Right atrium auricular region (tissue), 2 donors: ENCODE results near the gene AGBL4. TPM values are rescaled to one million over a fixed set of nuclear protein-coding genes. Genes with fewer than 3 reads are reported as not detected.

Experiments
- DNase-seq: peaks from one replicate; pipeline ENCODE4 v3.0.0-alpha.2; 2019; ENCODE audit warnings: low spot score
- H3K27ac ChIP-seq, 2 donors: fragments of 200-600 bp; sonication (generic); 1 replicate in 1 of 2; 2 replicates in 1 of 2; pipeline ENCODE4 v1.5.1; 2016 to 2019
- H3K27me3 ChIP-seq, 2 donors: fragments of 200-600 bp; sonication (generic); one replicate each; pipeline versions ENCODE4 v1.5.1 to v1.6.0; 2017 to 2019
- H3K36me3 ChIP-seq: fragments of 200-600 bp; sonication (generic); one replicate; pipeline ENCODE4 v1.5.1; 2016
- H3K4me1 ChIP-seq, 2 donors: fragments of 200-600 bp; sonication (generic); one replicate each; pipeline versions ENCODE4 v1.5.1 to v1.6.0; 2017 to 2019
- H3K4me3 ChIP-seq, 2 donors: fragments of 200-600 bp; sonication (generic); 1 replicate in 1 of 2; 2 replicates in 1 of 2; pipeline ENCODE4 v1.5.1; 2017 to 2019; ENCODE audit warnings: mild to moderate bottlenecking in 1 of 2, moderate library complexity in 1 of 2
- H3K9me3 ChIP-seq, 2 donors: fragments of 200-600 bp; sonication (generic); one replicate each; pipeline ENCODE4 v1.5.1; 2019
- CTCF ChIP-seq, 2 donors: fragments of 200-600 bp; sonication (generic); IDR thresholded peaks; one replicate each; pipeline ENCODE4 v1.5.1; 2019; ENCODE audit warnings: antibody characterized with exemption in 2 of 2
- total RNA-seq, 2 donors: library from RNA; depleted of rRNA; stranded (reverse); fragments of >200 nt; gene quantifications; one replicate each; pipeline ENCODE4 v1.1.0, GENCODE V29; 2016

Gene AGBL4
- total RNA-seq, 2 donors from 2014 or later, result 0.94 to 1.7 TPM

- H3K4me1 ChIP-seq, result no peaks in the 10 kb centered on the region
- no peak overlapping the region for H3K27ac ChIP-seq
- no peak for TF ChIP-seq CTCF (IDR thresholded peaks at IDR 0.05)
- H3K36me3 ChIP-seq, result no peaks in the 10 kb centered on the region
- H3K9me3 ChIP-seq, result no peaks in the 10 kb centered on the region
- no peak for DNase-seq
- H3K4me3 ChIP-seq, result no peak overlapping the region
- H3K27me3 ChIP-seq, result no peaks in the 10 kb centered on the region
Observed at GRCh38 chr1:49363628-49364027, 660.1 kb downstream of the AGBL4 start.

- no peak for DNase-seq
- no peaks in the 10 kb centered on the region for H3K36me3 ChIP-seq
- no peaks in the 10 kb centered on the region for H3K4me1 ChIP-seq
- H3K4me3 ChIP-seq, result no peak overlapping the region
- H3K27ac ChIP-seq, result no peak overlapping the region
- H3K27me3 ChIP-seq, result no peaks in the 10 kb centered on the region
- no peak for TF ChIP-seq CTCF (IDR thresholded peaks at IDR 0.05)
- no peaks in the 10 kb centered on the region for H3K9me3 ChIP-seq
Observed at GRCh38 chr1:49358036-49358435, 665.7 kb downstream of the AGBL4 start.

GRCh38 chr1:49356594-49356993 lies 667.2 kb downstream of the AGBL4 start:
- no peak for TF ChIP-seq CTCF (IDR thresholded peaks at IDR 0.05)

GRCh38 chr1:49351768-49352167 lies 672.0 kb downstream of the AGBL4 start:
- no peaks in the 10 kb centered on the region for H3K36me3 ChIP-seq
- no peak for DNase-seq
- no peaks in the 10 kb centered on the region for H3K9me3 ChIP-seq
- H3K4me3 ChIP-seq, result no peak overlapping the region
- no peak for TF ChIP-seq CTCF (IDR thresholded peaks at IDR 0.05)
- H3K27me3 ChIP-seq, result no peaks in the 10 kb centered on the region
- H3K27ac ChIP-seq, result no peak overlapping the region
- H3K4me1 ChIP-seq, result no peaks in the 10 kb centered on the region

More at GRCh38 chr1:49356594-49356993, 667.2 kb downstream of the AGBL4 start:
- Histone ChIP-seq H3K36me3 (no peaks in the 10 kb centered on the region), H3K9me3 (no peaks in the 10 kb centered on the region), H3K4me3 (no peak overlapping the region), H3K27ac (no peak overlapping the region), H3K4me1 (no peaks in the 10 kb centered on the region), H3K27me3 (no peaks in the 10 kb centered on the region)
- no peak for DNase-seq

- H3K27me3 ChIP-seq, result no peaks in the 10 kb centered on the region
- no peak overlapping the region for H3K27ac ChIP-seq
- H3K36me3 ChIP-seq, result no peaks in the 10 kb centered on the region
- DNase-seq, result no peak
- no peak overlapping the region for H3K4me3 ChIP-seq
- no peaks in the 10 kb centered on the region for H3K4me1 ChIP-seq
- peaks cover 0 to 3% of the 10 kb centered on the region in 2 donors for H3K9me3 ChIP-seq
- no peak for TF ChIP-seq CTCF (IDR thresholded peaks at IDR 0.05)
Observed at GRCh38 chr1:49346767-49347349, 676.9 kb downstream of the AGBL4 start.

- TF ChIP-seq CTCF (IDR thresholded peaks at IDR 0.05), result no peak
- H3K4me3 ChIP-seq, result no peak overlapping the region
Observed at GRCh38 chr1:49340576-49340975, 683.2 kb downstream of the AGBL4 start.

More at GRCh38 chr1:49340576-49340975, 683.2 kb downstream of the AGBL4 start:
- no peaks in the 10 kb centered on the region for H3K27me3 ChIP-seq
- no peak for DNase-seq
- H3K36me3 ChIP-seq, result no peaks in the 10 kb centered on the region
- H3K4me1 ChIP-seq, result no peaks in the 10 kb centered on the region
- no peak overlapping the region for H3K27ac ChIP-seq
- peaks cover 0 to 3% of the 10 kb centered on the region in 2 donors for H3K9me3 ChIP-seq
